AG04450 (cell line): ENCODE results near the gene NINJ2. TPM values are rescaled to one million over a fixed set of nuclear protein-coding genes. Genes with fewer than 3 reads are reported as not detected.

Experiments used
- CTCF ChIA-PET: fragments of 300-600, 350-600 bp; formaldehyde crosslinking; extraction: SDS; loops from one replicate; lab custom pipeline; 2022; ENCODE audit warnings: antibody characterized with exemption, inconsistent platforms; lab: Charles Lee
- POLR2A ChIA-PET: fragments of 350-600 bp; formaldehyde crosslinking; extraction: SDS; loops from one replicate; lab custom pipeline; 2021; ENCODE audit warnings: antibody characterized with exemption, inconsistent platforms; lab: Yijun Ruan, JAX
- DNase-seq: peaks from one replicate; pipeline ENCODE4 v3.0.0-alpha.2; 2011; ENCODE audit warnings: low read depth, low spot score
- H3K27ac ChIP-seq: one replicate; pipeline ENCODE4 v1.5.1; 2012; ENCODE audit warnings: low read depth, low read length, control low read depth
- H3K27me3 ChIP-seq: one replicate; pipeline ENCODE4 v1.6.0; 2012; ENCODE audit warnings: low read length; ENCODE audit not compliant: control insufficient read depth, insufficient read depth
- H3K4me3 ChIP-seq: 2 replicates; pipeline ENCODE4 v1.5.1; 2011; ENCODE audit warnings: mild to moderate bottlenecking, low read depth, low read length, control low read depth
- H3K9me3 ChIP-seq: 2 replicates; pipeline ENCODE4 v1.5.1; 2012; ENCODE audit warnings: low read length; ENCODE audit not compliant: control insufficient read depth, insufficient read depth
- polyA plus RNA-seq: library from polyadenylated mRNA; depleted of rRNA; stranded (reverse); fragments of >200 nt; gene quantifications from 2 replicates; pipeline ENCODE4 v1.2.3, GENCODE V29; 2011
- TF ChIP-seq, protein P1 (sequence below): IDR thresholded peaks from 2 replicates; pipeline ENCODE4 v1.5.1; 2011; ENCODE audit warnings: low read depth, low read length, control low read depth, inconsistent platforms

Gene NINJ2
- polyA plus RNA-seq, 1 experiment = not detected

DNA sequence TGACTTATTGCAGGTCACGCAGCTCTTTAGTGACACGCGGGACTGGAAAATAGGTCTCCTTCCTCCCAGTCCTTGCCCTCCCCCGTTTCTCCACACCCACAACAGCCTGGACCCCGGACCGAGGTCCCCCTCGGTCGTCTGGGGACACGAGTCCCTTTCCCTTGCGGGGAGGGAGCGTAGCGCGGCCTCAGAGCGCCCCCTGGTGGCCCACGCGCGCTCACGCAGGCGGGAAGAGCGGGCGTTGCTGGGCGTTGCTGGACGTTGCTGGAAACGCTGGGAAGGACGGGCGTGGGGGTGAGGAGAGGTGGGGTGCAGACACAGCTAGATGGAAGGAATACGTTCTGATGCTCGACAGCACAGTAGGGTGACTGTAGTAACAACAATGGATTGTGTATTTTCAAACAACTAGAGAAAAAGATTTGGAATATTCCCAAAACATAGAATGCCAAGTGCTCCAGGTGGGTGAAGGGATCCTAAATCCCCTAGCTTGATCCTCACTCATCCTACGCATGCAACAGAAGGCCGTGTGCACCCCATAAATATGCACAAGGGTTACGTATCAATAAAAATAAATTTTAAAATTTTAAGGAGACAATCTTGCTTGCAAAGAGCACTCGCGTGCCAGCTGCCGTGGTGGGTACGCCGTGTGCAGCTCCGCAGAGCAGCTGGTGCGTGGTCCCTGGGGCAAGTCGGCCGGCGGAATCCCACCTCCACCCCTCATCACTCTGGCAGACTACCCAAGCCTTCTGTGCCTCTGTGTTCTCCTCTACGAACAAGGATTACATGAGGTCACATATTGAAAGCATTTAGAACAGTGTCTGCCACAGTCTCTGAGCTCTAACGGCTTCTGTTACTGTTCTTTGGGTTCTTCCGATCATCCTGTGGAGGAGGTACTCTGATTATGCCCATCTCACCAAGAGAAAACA is 116.1 kb downstream of the NINJ2 start:
- ChIA-PET CTCF (interaction anchor here (0.5 to 3.5 kb wide), 30 partner anchors 9 to 953 kb away, joined by 3 to 175 read pairs (median 4); partner anchors contain the start of gene CCDC77), POLR2A (interaction anchor here (1.0 kb wide), 1 partner anchor 105 kb away, joined by 3 read pairs; no protein-coding TSS in a partner anchor)
- TF ChIP-seq, protein P1, sequence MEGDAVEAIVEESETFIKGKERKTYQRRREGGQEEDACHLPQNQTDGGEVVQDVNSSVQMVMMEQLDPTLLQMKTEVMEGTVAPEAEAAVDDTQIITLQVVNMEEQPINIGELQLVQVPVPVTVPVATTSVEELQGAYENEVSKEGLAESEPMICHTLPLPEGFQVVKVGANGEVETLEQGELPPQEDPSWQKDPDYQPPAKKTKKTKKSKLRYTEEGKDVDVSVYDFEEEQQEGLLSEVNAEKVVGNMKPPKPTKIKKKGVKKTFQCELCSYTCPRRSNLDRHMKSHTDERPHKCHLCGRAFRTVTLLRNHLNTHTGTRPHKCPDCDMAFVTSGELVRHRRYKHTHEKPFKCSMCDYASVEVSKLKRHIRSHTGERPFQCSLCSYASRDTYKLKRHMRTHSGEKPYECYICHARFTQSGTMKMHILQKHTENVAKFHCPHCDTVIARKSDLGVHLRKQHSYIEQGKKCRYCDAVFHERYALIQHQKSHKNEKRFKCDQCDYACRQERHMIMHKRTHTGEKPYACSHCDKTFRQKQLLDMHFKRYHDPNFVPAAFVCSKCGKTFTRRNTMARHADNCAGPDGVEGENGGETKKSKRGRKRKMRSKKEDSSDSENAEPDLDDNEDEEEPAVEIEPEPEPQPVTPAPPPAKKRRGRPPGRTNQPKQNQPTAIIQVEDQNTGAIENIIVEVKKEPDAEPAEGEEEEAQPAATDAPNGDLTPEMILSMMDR = peak; percentile 98
- H3K27me3 ChIP-seq = peaks cover 31% of the 10 kb centered on the region
- H3K9me3 ChIP-seq = no peaks in the 10 kb centered on the region; the same call in 1 of the 2 replicates
- no peak overlapping the region for H3K27ac ChIP-seq
- DNase-seq = no peak
- no peak overlapping the region for H3K4me3 ChIP-seq

DNA sequence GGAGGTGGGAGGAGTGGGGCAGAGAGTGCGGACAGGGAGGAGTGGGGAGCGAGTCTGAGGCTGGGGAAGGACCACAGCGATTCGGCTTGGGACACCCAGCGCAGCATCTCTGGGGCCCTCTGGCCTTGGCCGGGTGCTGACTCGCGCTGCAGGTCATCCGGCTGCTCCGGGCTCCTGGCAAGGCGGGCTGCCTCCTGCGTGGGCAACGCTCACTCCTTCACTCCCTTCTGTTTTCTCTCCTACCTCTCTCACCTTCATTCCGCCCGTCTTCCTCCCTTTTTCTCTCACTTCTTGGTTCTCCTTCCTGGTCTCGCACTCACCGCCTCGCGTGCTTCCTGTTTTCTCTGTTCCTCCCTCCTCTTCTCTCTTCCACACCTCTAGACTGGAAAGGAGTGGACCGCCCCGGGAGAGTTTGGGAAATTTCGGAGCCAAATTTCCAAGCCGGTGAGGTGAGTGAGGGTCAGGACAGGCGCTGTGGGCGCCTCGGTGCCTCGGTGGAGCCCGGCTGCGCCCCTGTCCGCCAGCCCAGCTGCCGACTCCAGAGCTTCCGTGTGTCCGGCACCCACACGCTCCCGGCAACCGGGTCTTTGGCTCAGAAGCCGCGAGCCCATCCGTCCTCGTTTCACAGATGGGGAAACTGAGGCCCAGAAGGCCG is 116.9 kb downstream of the NINJ2 start:
- Histone ChIP-seq H3K4me3 (no peak overlapping the region), H3K9me3 (no peaks in the 10 kb centered on the region; the same call in 1 of the 2 replicates), H3K27ac (no peak overlapping the region), H3K27me3 (peaks cover 25% of the 10 kb centered on the region)
- CTCF ChIA-PET = interaction anchor here (0.5 to 3.5 kb wide), 26 partner anchors 9 to 954 kb away, joined by 3 to 175 read pairs (median 4); partner anchors contain the start of gene CCDC77
- no peak for DNase-seq
- TF ChIP-seq, protein P1 = no peak
- POLR2A ChIA-PET = interaction anchor here (1.0 kb wide), 1 partner anchor 104 kb away, joined by 3 read pairs; no protein-coding TSS in a partner anchor

DNA sequence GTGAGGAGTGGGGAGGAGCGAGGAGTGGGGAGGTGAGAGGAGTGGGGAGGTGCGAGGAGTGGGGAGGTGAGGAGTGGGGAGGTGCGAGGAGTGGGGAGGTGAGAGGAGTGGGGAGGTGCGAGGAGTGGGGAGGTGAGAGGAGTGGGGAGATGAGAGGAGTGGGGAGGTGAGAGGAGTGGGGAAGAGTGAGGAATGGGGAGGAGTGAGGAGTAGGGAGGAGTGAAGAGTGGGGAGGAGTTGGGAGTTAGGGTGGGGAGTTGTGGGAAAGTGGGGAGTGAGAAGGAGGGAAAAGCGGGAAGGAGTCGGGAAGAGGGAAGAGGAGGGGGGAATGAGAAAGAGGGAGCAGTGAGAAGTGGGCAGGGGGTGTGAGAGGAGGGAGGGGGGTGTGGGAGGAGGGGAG is 117.4 kb downstream of the NINJ2 start:
- CTCF ChIA-PET = interaction anchor here (0.5 to 2.3 kb wide), 2 partner anchors 103 to 195 kb away, joined by 8 to 27 read pairs; no protein-coding TSS in a partner anchor
- H3K27ac ChIP-seq = no peak overlapping the region
- no peaks in the 10 kb centered on the region; the same call in 1 of the 2 replicates for H3K9me3 ChIP-seq
- POLR2A ChIA-PET = no interaction called here
- peaks cover 21% of the 10 kb centered on the region for H3K27me3 ChIP-seq
- TF ChIP-seq, protein P1 = no peak
- no peak overlapping the region for H3K4me3 ChIP-seq
- DNase-seq = no peak

DNA sequence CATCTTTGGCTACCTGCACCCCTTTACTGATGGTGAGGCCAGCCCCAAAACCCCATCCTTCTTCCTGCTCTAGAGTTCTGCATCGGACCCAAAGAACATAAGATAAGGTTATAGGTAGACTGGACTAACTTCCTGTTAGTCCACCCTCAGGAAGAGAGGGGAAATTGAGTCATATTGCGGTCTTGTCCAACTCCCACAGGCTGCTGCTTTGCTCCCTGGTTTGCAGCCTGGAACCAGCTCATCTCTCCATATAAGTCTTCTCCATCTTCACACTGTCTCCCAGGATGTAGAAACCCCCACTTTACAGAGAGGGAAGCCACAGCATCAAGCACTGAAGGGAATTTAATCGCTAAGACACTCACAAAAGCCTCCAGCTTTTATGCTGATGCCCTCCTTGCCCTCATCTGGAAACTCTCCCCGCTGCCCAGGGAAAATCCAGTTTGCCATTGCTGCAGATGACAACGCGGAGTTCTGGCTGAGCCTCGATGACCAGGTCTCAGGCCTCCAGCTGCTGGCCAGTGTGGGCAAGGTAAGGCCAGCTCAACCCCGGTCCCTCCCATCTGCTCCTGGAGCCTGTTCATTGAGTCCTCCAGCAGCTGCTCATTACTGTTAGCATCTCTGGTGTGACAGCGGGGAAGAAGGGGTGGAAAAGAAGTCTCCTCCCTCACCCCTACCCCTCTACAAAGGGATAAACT is 118.2 kb downstream of the NINJ2 start:
- no peaks in the 10 kb centered on the region; the same call in 1 of the 2 replicates for H3K9me3 ChIP-seq
- ChIA-PET POLR2A (no interaction called here), CTCF (interaction anchor here (0.5 to 2.3 kb wide), 4 partner anchors 90 to 195 kb away, joined by 3 to 27 read pairs (median 6); no protein-coding TSS in a partner anchor)
- H3K27me3 ChIP-seq = peaks cover 22% of the 10 kb centered on the region
- H3K4me3 ChIP-seq = no peak overlapping the region
- no peak for DNase-seq
- no peak overlapping the region for H3K27ac ChIP-seq
- TF ChIP-seq, protein P1 = no peak
